GM19324 (cell line): ENCODE measurements around the gene OR51B2.
"Not testable (repeated sequence)": the region's sequence is repeated elsewhere in the genome, so short reads cannot be mapped to it uniquely, and the experiment has no call there.

ENCODE experiments used
- ATAC-seq: cut with Tn5 transposase; IDR thresholded peaks from one replicate; pipeline ENCODE4 v1.9.1; 2021; ENCODE audit warnings: mild to moderate bottlenecking, moderate library complexity; ENCODE audit not compliant: unreplicated experiment, low FRiP score

Gene OR51B2

GRCh38 chr11:5324197-5324596 lies at the start of gene OR51B2:
Gene OR51B2, minus strand, starts transcription at chr11:5324297. Its CDS starts 0 bp downstream, at chr11:5324297.
- ATAC-seq = no peak

- no peak for ATAC-seq
Measured at GRCh38 chr11:5369789-5370188, 45.7 kb upstream of the OR51B2 start.

- peak; percentile 52 for ATAC-seq
Measured at GRCh38 chr11:5368502-5369043, 44.5 kb upstream of the OR51B2 start.

GRCh38 chr11:5367448-5368074 lies 43.5 kb upstream of the OR51B2 start:
- ATAC-seq = no peak

GRCh38 chr11:5366856-5367255 lies 42.8 kb upstream of the OR51B2 start:
- no peak for ATAC-seq

GRCh38 chr11:5366365-5366764 lies 42.3 kb upstream of the OR51B2 start:
- ATAC-seq = not testable (repeated sequence)

GRCh38 chr11:5364214-5364613 lies 40.1 kb upstream of the OR51B2 start:
- no peak for ATAC-seq

GRCh38 chr11:5363679-5364078 lies 39.6 kb upstream of the OR51B2 start:
- ATAC-seq = no peak

GRCh38 chr11:5362017-5362625 lies 38.0 kb upstream of the OR51B2 start:
- no peak for ATAC-seq

GRCh38 chr11:5356031-5356430 lies 31.9 kb upstream of the OR51B2 start:
- ATAC-seq = not testable (repeated sequence)

GRCh38 chr11:5351208-5351607 lies 27.1 kb upstream of the OR51B2 start, which contains the start of gene OR51B6:
Gene OR51B6, plus strand, starts transcription at chr11:5351508. Its CDS starts 0 bp downstream, at chr11:5351508.
- ATAC-seq = no peak

- ATAC-seq = no peak
Measured at GRCh38 chr11:5349550-5349949, 25.5 kb upstream of the OR51B2 start.

GRCh38 chr11:5348551-5349194 lies 24.6 kb upstream of the OR51B2 start:
- ATAC-seq = no peak

GRCh38 chr11:5345831-5346230 lies 21.7 kb upstream of the OR51B2 start:
- ATAC-seq = no peak

- no peak for ATAC-seq
Measured at GRCh38 chr11:5343474-5344335, 19.6 kb upstream of the OR51B2 start, which contains the start of gene OR51B5. Gene OR51B5, minus strand, starts transcription at chr11:5343524. Its CDS starts 0 bp downstream, at chr11:5343524.

GRCh38 chr11:5339771-5340322 lies 15.8 kb upstream of the OR51B2 start:
- peak; percentile 64 for ATAC-seq

GRCh38 chr11:5337253-5337652 lies 13.2 kb upstream of the OR51B2 start:
- ATAC-seq = not testable (repeated sequence)

GRCh38 chr11:5336331-5336730 lies 12.2 kb upstream of the OR51B2 start:
- no peak for ATAC-seq

GRCh38 chr11:5335170-5335569 lies 11.1 kb upstream of the OR51B2 start:
- no peak for ATAC-seq

- ATAC-seq = no peak
Measured at GRCh38 chr11:5317292-5317691, 6.8 kb downstream of the OR51B2 start.
